CD8-positive, alpha-beta memory T cell (primary cell): ENCODE data around the gene HSD3B2. TPM values are rescaled to one million over a fixed set of nuclear protein-coding genes. Genes with fewer than 3 reads are reported as not detected.

Experiments used
- CTCF ChIA-PET: fragments of 350-600 bp; sonication (Branson Sonifier 250); formaldehyde crosslinking; loops from one replicate; lab custom pipeline; 2021; ENCODE audit warnings: antibody characterized with exemption; lab: Charles Lee
- POLR2A ChIA-PET: fragments of 350-600 bp; sonication (Branson Sonifier 250); formaldehyde crosslinking; loops from one replicate; lab custom pipeline; 2021; ENCODE audit warnings: antibody characterized with exemption; lab: Charles Lee
- DNase-seq, 5 donors: peaks; one replicate each; pipeline versions ENCODE4 v3.0.0 to v3.0.0-alpha.2; 2020 to 2022; ENCODE audit warnings: mixed read lengths in 1 of 5
- H3K27ac ChIP-seq: one replicate; pipeline ENCODE4 v1.7.0; 2013; ENCODE audit warnings: low read depth, mild to moderate bottlenecking, low read length, moderate library complexity
- H3K27me3 ChIP-seq: 2 replicates; pipeline ENCODE4 v1.7.0; 2013; ENCODE audit warnings: low read length, mild to moderate bottlenecking; ENCODE audit not compliant: insufficient read depth, poor library complexity, severe bottlenecking
- H3K36me3 ChIP-seq: 2 replicates; pipeline ENCODE4 v1.7.0; 2013; ENCODE audit warnings: mild to moderate bottlenecking, low read length, moderate library complexity; ENCODE audit not compliant: insufficient read depth
- H3K4me1 ChIP-seq: 2 replicates; pipeline ENCODE4 v1.7.0; 2013; ENCODE audit warnings: mild to moderate bottlenecking, low read length, moderate library complexity; ENCODE audit not compliant: insufficient read depth
- H3K4me3 ChIP-seq: 2 replicates; pipeline ENCODE4 v1.7.0; 2013; ENCODE audit warnings: mild to moderate bottlenecking, low read length
- H3K9me3 ChIP-seq: 2 replicates; pipeline ENCODE4 v1.7.0; 2013; ENCODE audit warnings: mild to moderate bottlenecking, low read length
- H3K27ac Mint-ChIP-seq, 8 donors: one replicate each; pipeline ENCODE4 v1.8.0; 2020 to 2021; ENCODE audit warnings: mixed read lengths in 8 of 8, mild to moderate bottlenecking in 6 of 8, inconsistent platforms in 3 of 8, moderate library complexity in 3 of 8
- H3K27me3 Mint-ChIP-seq, 2 donors: one replicate each; pipeline ENCODE4 v1.8.0; 2020 to 2021; ENCODE audit warnings: mixed read lengths in 2 of 2, mild to moderate bottlenecking in 1 of 2, moderate library complexity in 1 of 2
- H3K36me3 Mint-ChIP-seq, 3 donors: one replicate each; pipeline ENCODE4 v1.8.0; 2020 to 2021; ENCODE audit warnings: mixed read lengths in 3 of 3, inconsistent platforms in 1 of 3, mild to moderate bottlenecking in 1 of 3
- H3K4me1 Mint-ChIP-seq, 3 donors: one replicate each; pipeline ENCODE4 v1.8.0; 2020 to 2021; ENCODE audit warnings: mixed read lengths in 3 of 3, inconsistent platforms in 1 of 3, mild to moderate bottlenecking in 1 of 3
- H3K4me3 Mint-ChIP-seq, 7 donors: one replicate each; pipeline ENCODE4 v1.8.0; 2020 to 2021; ENCODE audit warnings: mixed read lengths in 7 of 7, mild to moderate bottlenecking in 6 of 7, moderate library complexity in 4 of 7, inconsistent platforms in 2 of 7
- H3K9me3 Mint-ChIP-seq, 5 donors: one replicate each; pipeline ENCODE4 v1.8.0; 2020 to 2022; ENCODE audit warnings: mixed read lengths in 5 of 5, mild to moderate bottlenecking in 3 of 5, moderate library complexity in 2 of 5, inconsistent platforms in 1 of 5
- polyA plus RNA-seq: library from polyadenylated mRNA; unstranded; fragments of 300-500 nt; fragmentation: Illumina TruSeq; gene quantifications from one replicate; pipeline ENCODE4 v1.2.3, GENCODE V29; 2021
- total RNA-seq, 2 experiments: library from RNA; stranded (reverse); gene quantifications; one replicate each; pipeline ENCODE4 v1.2.3, GENCODE V29; 2021

The HSD3B2 gene
- total and polyA plus RNA-seq, 3 experiments from 2014 or later = not detected

DNA sequence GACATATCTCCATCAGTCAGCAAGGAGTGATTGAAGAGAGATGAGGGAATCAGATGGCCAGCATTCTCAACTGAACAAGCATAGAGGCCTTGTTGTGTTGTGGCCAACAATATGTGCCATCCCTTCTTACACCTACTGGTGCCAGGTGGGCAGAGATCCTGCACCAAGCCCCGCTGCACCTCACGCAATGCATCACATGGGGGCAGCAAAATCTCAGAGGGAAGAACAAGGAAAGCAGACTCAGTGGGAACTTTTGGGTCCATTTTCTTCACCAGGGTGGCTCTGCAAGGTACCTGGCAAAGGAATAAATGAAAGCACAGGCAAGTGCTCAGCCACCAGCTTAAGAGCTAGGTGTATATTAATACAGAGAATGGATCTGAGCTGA is 33.2 kb downstream of the HSD3B2 start:
- peaks cover 1 to 3% of the 10 kb centered on the region in 2 donors for H3K27me3 Mint-ChIP-seq
- H3K36me3 Mint-ChIP-seq = no peaks in the 10 kb centered on the region
- ChIA-PET CTCF (no interaction called here), POLR2A (no interaction called here)
- peaks cover 0 to 5% (median 0%) of the 10 kb centered on the region in 5 donors for H3K9me3 Mint-ChIP-seq
- no peaks in the 10 kb centered on the region for H3K27me3 ChIP-seq
- H3K4me1 ChIP-seq = no peaks in the 10 kb centered on the region
- DNase-seq = no peak
- no peak overlapping the region for H3K4me3 ChIP-seq
- no peak overlapping the region for H3K27ac Mint-ChIP-seq
- H3K27ac ChIP-seq = no peak overlapping the region
- H3K36me3 ChIP-seq = no peaks in the 10 kb centered on the region
- H3K9me3 ChIP-seq = no peaks in the 10 kb centered on the region
- no peak overlapping the region for H3K4me3 Mint-ChIP-seq
- H3K4me1 Mint-ChIP-seq = no peaks in the 10 kb centered on the region

DNA sequence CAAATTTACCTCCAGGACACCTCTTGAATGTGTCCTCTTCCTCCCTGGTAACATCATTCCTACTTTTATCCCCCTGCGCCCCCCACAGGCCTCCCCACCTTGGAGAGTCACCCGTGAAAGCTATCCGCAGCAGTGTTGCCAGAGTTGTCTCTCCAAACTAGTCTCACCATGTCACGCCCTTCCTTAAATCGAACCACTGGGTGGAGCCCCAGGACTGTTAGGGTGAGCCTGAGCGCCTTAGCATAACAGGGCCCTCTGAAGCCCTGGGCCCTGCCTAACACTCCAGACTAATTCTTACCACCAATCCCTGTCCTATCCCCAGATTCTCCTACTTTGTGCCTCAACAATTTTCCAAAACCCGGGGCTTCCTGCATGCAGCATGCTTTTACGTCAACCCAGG is 35.0 kb downstream of the HSD3B2 start:
- Histone ChIP-seq H3K36me3 (no peaks in the 10 kb centered on the region), H3K27me3 (no peaks in the 10 kb centered on the region), H3K4me3 (no peak overlapping the region), H3K4me1 (no peaks in the 10 kb centered on the region), H3K9me3 (no peaks in the 10 kb centered on the region), H3K27ac (no peak overlapping the region)
- no peaks in the 10 kb centered on the region for H3K36me3 Mint-ChIP-seq
- no peak overlapping the region for H3K4me3 Mint-ChIP-seq
- H3K4me1 Mint-ChIP-seq = no peaks in the 10 kb centered on the region
- H3K9me3 Mint-ChIP-seq = peaks cover 0 to 5% (median 0%) of the 10 kb centered on the region in 5 donors
- POLR2A ChIA-PET = no interaction called here
- CTCF ChIA-PET = no interaction called here
- H3K27me3 Mint-ChIP-seq = peaks cover 3% of the 10 kb centered on the region in 2 donors
- H3K27ac Mint-ChIP-seq = no peak overlapping the region
- no peak for DNase-seq

DNA sequence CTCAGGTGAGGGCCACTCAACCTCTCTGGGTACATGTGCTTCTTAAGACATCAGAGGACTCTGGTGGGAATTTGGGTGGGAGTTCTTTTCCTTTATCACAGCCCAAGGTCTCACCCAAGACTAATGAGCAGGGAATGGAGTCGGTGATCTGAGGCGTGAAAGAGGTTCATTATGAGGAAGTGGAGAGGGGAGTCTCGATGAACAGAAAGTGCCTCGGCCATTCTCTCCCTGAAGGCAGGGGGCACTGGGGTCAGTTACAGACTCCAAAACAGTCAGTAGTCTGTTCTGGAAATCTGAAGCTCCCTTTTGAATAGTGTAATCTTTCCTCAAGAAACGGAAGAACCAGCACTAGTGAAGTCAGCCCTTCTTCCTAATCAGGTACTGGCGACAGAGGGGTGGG is 36.2 kb downstream of the HSD3B2 start:
- Histone ChIP-seq H3K4me3 (no peak overlapping the region), H3K9me3 (no peaks in the 10 kb centered on the region), H3K4me1 (no peaks in the 10 kb centered on the region), H3K36me3 (no peaks in the 10 kb centered on the region), H3K27ac (no peak overlapping the region), H3K27me3 (no peaks in the 10 kb centered on the region)
- ChIA-PET CTCF (no interaction called here), POLR2A (no interaction called here)
- H3K27ac Mint-ChIP-seq = peak overlapping the region in 1 of 8 donors; percentile 85
- H3K27me3 Mint-ChIP-seq = peaks cover 3% of the 10 kb centered on the region in 2 donors
- peaks cover 0 to 5% (median 0%) of the 10 kb centered on the region in 5 donors for H3K9me3 Mint-ChIP-seq
- no peaks in the 10 kb centered on the region for H3K4me1 Mint-ChIP-seq
- no peaks in the 10 kb centered on the region for H3K36me3 Mint-ChIP-seq
- no peak for DNase-seq
- no peak overlapping the region for H3K4me3 Mint-ChIP-seq

DNA sequence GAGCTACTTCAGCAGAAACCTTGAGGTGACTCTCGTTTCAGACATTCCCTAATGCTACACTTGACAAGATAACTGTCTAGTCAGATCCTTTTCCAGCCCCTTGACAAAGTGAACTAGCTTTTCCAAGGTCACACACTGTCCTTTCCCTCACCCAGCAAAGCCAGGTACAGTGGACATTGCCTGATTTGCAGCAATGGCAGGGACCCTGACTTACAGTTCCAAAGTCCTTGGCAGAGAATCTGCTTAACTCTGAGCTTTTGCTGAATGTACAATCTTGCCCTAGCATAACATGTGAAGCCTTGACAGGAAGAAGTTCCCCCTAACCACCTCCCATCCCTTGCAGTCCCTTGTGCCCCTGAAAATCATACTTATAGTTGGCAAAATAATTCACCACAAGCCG is 37.1 kb downstream of the HSD3B2 start:
- H3K27ac Mint-ChIP-seq = no peak overlapping the region
- H3K9me3 Mint-ChIP-seq = peaks cover 0 to 5% (median 0%) of the 10 kb centered on the region in 5 donors
- H3K4me3 Mint-ChIP-seq = no peak overlapping the region
- ChIA-PET CTCF (no interaction called here), POLR2A (no interaction called here)
- no peaks in the 10 kb centered on the region for H3K4me1 Mint-ChIP-seq
- H3K36me3 Mint-ChIP-seq = no peaks in the 10 kb centered on the region
- no peak overlapping the region for H3K4me3 ChIP-seq
- H3K36me3 ChIP-seq = no peaks in the 10 kb centered on the region
- H3K9me3 ChIP-seq = no peaks in the 10 kb centered on the region
- DNase-seq = no peak
- no peaks in the 10 kb centered on the region for H3K4me1 ChIP-seq
- H3K27me3 Mint-ChIP-seq = peaks cover 3% of the 10 kb centered on the region in 2 donors
- H3K27ac ChIP-seq = no peak overlapping the region
- H3K27me3 ChIP-seq = no peaks in the 10 kb centered on the region

DNA sequence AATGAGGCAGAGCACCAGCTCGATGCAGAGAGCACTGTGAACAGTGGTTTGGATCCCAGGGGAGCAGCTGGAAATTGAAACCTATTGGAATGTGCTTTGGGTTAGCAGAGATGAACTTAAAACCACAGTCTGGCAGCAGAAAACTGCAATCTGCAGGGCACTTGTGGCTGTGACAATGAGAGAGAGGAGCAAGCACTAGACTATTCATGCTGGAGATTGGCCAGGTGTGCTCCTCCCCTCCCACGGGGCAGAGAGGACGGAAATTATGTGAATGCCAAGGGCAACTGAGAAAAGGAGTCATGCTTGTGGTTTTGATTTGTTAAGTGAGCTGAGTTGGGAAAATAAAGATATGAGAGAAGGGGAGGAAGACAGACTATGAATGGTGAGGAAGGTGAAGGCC is 38.1 kb downstream of the HSD3B2 start:
- Histone ChIP-seq H3K36me3 (no peaks in the 10 kb centered on the region), H3K27me3 (no peaks in the 10 kb centered on the region), H3K4me1 (no peaks in the 10 kb centered on the region), H3K4me3 (no peak overlapping the region), H3K27ac (no peak overlapping the region), H3K9me3 (no peaks in the 10 kb centered on the region)
- no peak for DNase-seq
- H3K4me1 Mint-ChIP-seq = no peaks in the 10 kb centered on the region
- no peaks in the 10 kb centered on the region for H3K36me3 Mint-ChIP-seq
- H3K4me3 Mint-ChIP-seq = no peak overlapping the region
- H3K27me3 Mint-ChIP-seq = peaks cover 0 to 2% of the 10 kb centered on the region in 2 donors
- ChIA-PET CTCF (no interaction called here), POLR2A (no interaction called here)
- H3K9me3 Mint-ChIP-seq = peaks cover 0 to 5% (median 0%) of the 10 kb centered on the region in 5 donors
- no peak overlapping the region for H3K27ac Mint-ChIP-seq

DNA sequence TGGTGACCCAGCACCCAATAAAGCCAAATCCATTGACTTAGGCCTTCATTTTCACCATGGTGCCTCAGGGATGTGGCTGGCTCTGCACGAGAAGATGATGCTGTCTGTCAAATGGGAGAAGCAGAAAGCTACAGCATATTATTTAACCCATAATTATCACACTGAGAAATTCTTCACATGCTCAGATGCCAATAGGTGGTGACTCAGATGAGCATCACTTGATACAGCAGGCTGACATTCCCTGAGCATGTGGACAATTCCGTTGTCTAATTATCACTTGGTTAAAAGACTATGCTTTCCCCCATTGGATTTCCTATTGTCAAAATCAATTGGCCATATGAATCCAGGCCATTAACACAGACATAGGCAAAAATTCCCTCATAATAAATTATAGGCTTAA is 48.0 kb downstream of the HSD3B2 start:
- CTCF ChIA-PET = no interaction called here
- H3K4me1 ChIP-seq = no peaks in the 10 kb centered on the region

DNA sequence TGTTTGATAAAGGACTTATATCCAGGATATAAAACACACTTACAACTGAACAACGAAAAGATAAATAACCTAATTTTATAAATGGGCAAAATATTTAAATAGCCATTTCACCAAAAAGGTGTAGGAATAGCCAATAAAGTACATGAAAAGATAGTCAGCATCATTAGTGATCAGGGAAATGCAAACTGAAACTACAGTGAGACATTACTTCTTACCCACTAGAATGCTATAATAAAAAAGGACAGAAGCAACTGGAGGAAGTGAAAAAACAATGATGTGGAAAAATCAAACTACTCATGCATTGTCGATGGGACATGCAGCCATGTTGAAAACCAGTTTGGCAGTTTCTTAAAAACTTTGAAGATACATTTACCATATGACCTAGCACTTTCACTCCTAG is 48.6 kb downstream of the HSD3B2 start:
- no peaks in the 10 kb centered on the region for H3K27me3 ChIP-seq
- no peak for DNase-seq
- H3K27me3 Mint-ChIP-seq = peaks cover 0 to 1% of the 10 kb centered on the region in 2 donors
- H3K36me3 ChIP-seq = no peaks in the 10 kb centered on the region
- H3K4me1 Mint-ChIP-seq = no peaks in the 10 kb centered on the region
- peaks cover 0 to 2% (median 0%) of the 10 kb centered on the region in 5 donors for H3K9me3 Mint-ChIP-seq
- ChIA-PET CTCF (no interaction called here), POLR2A (no interaction called here)
- no peaks in the 10 kb centered on the region for H3K36me3 Mint-ChIP-seq
- H3K27ac Mint-ChIP-seq = no peak overlapping the region
- H3K4me3 ChIP-seq = no peak overlapping the region
- no peaks in the 10 kb centered on the region for H3K4me1 ChIP-seq
- no peak overlapping the region for H3K27ac ChIP-seq
- H3K4me3 Mint-ChIP-seq = no peak overlapping the region
- no peaks in the 10 kb centered on the region for H3K9me3 ChIP-seq

More for the DNA sequence above, 48.0 kb downstream of the HSD3B2 start:
- peaks cover 0 to 2% (median 0%) of the 10 kb centered on the region in 5 donors for H3K9me3 Mint-ChIP-seq
- no peak overlapping the region for H3K4me3 Mint-ChIP-seq
- Histone ChIP-seq H3K27ac (no peak overlapping the region), H3K27me3 (no peaks in the 10 kb centered on the region), H3K9me3 (no peaks in the 10 kb centered on the region), H3K36me3 (no peaks in the 10 kb centered on the region), H3K4me3 (no peak overlapping the region)
- no peaks in the 10 kb centered on the region for H3K36me3 Mint-ChIP-seq
- no peak overlapping the region for H3K27ac Mint-ChIP-seq
- peaks cover 0 to 1% of the 10 kb centered on the region in 2 donors for H3K27me3 Mint-ChIP-seq
- no peaks in the 10 kb centered on the region for H3K4me1 Mint-ChIP-seq
- POLR2A ChIA-PET = no interaction called here
- DNase-seq = no peak

DNA sequence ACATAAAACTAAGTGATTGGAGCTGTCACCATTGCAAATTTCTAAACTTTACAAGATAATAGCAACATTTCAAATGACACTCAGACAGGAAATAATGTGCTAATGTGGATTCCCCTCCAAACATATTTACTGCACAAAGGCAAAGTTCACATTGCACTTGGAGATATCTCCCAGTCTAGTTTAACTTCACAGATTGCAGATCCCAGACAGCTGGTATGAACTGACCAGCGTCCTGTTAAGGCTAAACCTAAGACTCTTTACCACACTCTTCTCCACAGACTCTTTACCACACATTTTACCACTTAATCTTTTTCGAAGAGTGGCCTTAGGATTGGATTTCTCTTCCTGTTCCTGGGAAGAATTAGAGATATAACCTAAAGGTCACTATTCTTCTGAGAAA is 51.5 kb downstream of the HSD3B2 start:
- H3K27ac Mint-ChIP-seq = no peak overlapping the region
- H3K9me3 ChIP-seq = no peaks in the 10 kb centered on the region
- ChIA-PET CTCF (no interaction called here), POLR2A (no interaction called here)
- H3K36me3 ChIP-seq = no peaks in the 10 kb centered on the region
- no peaks in the 10 kb centered on the region for H3K36me3 Mint-ChIP-seq
- H3K9me3 Mint-ChIP-seq = peaks cover 0 to 2% (median 0%) of the 10 kb centered on the region in 5 donors
- peaks cover 5 to 7% of the 10 kb centered on the region in 2 donors for H3K27me3 Mint-ChIP-seq
- H3K4me1 ChIP-seq = no peaks in the 10 kb centered on the region
- DNase-seq = no peak
- H3K4me1 Mint-ChIP-seq = no peaks in the 10 kb centered on the region
- H3K27ac ChIP-seq = no peak overlapping the region
- H3K4me3 Mint-ChIP-seq = no peak overlapping the region
- no peak overlapping the region for H3K4me3 ChIP-seq
- no peaks in the 10 kb centered on the region for H3K27me3 ChIP-seq

DNA sequence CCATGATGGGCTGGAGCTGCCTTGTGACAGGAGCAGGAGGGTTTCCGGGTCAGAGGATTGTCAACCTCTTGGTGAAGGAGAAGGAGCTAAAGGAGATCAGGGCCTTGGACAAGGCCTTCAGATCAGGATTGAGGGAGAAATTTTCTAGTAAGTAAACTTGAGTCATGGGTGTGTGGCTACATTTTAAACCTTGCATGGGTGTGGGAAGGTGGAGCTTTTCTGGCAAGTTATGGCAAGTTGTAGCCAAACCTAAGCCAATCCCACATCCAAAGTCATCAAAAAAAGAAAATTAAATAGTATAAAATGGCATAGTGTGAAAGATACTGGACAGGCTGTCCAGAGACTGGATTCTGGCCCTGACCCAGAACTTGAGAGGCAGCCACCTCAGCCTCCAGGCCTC is 52.3 kb downstream of the HSD3B2 start:
- Mint-ChIP-seq H3K27ac (no peak overlapping the region), H3K4me1 (no peaks in the 10 kb centered on the region), H3K27me3 (peaks cover 5 to 7% of the 10 kb centered on the region in 2 donors), H3K4me3 (no peak overlapping the region), H3K36me3 (no peaks in the 10 kb centered on the region), H3K9me3 (peaks cover 0 to 2% (median 0%) of the 10 kb centered on the region in 5 donors)
- no peak overlapping the region for H3K4me3 ChIP-seq
- POLR2A ChIA-PET = no interaction called here
- H3K36me3 ChIP-seq = no peaks in the 10 kb centered on the region
- no peak overlapping the region for H3K27ac ChIP-seq
- no peaks in the 10 kb centered on the region for H3K27me3 ChIP-seq
- no peaks in the 10 kb centered on the region for H3K9me3 ChIP-seq
- CTCF ChIA-PET = no interaction called here
- no peak for DNase-seq
- H3K4me1 ChIP-seq = no peaks in the 10 kb centered on the region
